ENCODE results near the gene FGF1.

- TF ChIP-seq, protein P1, sequence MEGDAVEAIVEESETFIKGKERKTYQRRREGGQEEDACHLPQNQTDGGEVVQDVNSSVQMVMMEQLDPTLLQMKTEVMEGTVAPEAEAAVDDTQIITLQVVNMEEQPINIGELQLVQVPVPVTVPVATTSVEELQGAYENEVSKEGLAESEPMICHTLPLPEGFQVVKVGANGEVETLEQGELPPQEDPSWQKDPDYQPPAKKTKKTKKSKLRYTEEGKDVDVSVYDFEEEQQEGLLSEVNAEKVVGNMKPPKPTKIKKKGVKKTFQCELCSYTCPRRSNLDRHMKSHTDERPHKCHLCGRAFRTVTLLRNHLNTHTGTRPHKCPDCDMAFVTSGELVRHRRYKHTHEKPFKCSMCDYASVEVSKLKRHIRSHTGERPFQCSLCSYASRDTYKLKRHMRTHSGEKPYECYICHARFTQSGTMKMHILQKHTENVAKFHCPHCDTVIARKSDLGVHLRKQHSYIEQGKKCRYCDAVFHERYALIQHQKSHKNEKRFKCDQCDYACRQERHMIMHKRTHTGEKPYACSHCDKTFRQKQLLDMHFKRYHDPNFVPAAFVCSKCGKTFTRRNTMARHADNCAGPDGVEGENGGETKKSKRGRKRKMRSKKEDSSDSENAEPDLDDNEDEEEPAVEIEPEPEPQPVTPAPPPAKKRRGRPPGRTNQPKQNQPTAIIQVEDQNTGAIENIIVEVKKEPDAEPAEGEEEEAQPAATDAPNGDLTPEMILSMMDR (IDR thresholded peaks at IDR 0.05), result no peak
- no peak for TF ChIP-seq POLR2A (IDR thresholded peaks at IDR 0.05)
Observed at GRCh38 chr5:142561029-142561428, 124.9 kb downstream of the FGF1 start.
